Activated CD8-positive, alpha-beta memory T cell treated with anti-CD3 and anti-CD28 coated beads, Interleukin-2, amount 50 U/mL, for 24 hours (primary cell): ENCODE measurements around the gene P3H2.

Experiments used
- DNase-seq: peaks from one replicate; pipeline ENCODE4 v3.0.0-alpha.2; 2020; ENCODE audit errors: extremely low read depth

P3H2 gene

DNA sequence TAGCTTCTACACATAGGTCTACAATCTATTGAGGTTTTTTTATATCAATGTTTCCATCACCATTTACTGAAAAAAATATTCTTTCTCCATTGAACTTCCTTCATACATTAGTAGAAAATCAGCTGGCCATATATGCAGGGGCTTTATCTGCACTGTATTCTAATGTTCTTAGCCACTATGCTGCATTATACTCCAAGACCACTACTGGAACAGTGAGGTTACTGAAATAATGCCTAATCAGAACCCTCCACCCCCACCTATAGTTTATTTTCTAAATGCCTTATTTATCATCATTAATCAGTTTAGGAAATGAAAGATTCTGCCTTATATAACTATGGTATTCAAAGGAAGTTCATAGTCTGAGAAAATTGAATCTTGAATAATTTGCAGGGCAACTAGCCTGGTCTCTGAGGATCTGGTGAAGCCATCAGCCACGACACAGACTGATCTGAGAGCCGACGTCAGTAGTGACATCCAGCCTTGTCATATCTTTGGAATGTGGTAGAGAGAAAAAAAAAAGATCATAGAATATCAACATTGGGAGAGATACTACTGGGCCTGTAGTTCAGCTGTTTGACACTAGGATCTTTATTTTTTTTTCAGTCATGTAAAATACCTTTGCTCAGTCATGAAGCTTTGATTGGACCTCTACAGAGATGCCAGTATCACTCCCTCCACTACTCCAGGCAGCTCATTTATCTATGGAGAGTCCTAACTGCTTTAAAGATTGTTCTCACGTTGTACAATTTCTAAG lies 66.6 kb downstream of the P3H2 start:
- DNase-seq = no peak

DNA sequence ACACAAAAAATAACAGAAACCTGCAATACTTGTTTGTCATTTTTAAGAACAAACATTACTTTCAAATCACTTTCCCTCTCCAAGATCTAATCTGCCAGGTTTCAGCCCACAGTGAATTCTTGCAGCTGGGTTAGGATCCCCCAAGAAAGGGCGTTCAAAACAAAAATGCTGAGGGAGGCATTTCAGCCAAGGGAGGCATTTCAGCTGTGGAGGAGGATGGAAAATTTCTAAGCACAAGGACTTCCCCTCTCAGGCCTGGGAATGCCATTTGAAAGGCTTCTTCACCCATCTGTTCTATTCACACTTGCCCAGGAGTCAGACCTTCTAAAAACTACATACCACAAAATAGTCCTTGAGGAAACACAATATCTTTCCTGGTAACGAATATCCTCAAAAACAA lies 69.1 kb downstream of the P3H2 start:
- no peak for DNase-seq

DNA sequence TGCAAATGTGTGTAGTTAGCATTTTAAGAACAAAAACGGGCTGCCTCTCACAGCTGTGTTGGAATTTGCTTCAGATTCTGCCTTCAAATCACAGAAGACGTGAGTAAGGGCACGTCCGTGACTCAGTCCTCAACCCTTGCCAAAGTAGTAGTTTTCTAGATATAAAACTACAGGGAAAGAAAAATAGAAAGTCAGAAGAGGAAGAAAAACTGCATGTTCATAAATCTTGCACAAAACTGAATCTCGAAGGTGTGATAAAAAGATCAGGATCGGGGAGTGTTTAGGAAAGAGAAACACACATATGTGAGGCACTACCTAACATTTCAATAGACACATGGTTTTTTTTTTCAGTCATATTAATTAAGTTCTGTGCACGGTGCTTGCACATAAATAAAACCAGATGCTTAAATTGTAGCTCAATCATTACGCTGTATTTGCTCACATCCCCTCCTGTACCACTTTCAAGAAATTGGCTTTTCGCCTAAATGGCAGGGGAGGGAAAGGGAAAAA lies 71.7 kb downstream of the P3H2 start:
- DNase-seq = no peak

DNA sequence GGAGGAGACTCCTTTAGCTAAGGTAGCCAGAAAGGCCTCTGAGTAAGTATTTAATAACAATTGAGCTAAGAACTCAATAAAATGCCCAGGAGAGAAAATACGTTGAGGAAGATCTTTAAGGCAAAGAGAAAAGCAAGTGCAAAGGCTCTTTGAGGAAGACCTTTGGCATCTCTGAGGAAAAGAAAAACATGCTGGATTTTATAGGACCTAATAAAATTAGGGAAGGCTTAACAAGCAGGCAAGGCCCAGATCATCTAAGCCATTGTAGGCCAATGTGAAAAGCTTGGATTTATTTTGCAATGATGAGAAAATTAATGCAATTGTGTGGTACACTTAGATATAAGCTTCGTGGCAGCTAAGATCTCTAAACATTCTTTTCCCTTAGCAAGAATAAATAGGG lies 75.7 kb downstream of the P3H2 start:
- DNase-seq = no peak

DNA sequence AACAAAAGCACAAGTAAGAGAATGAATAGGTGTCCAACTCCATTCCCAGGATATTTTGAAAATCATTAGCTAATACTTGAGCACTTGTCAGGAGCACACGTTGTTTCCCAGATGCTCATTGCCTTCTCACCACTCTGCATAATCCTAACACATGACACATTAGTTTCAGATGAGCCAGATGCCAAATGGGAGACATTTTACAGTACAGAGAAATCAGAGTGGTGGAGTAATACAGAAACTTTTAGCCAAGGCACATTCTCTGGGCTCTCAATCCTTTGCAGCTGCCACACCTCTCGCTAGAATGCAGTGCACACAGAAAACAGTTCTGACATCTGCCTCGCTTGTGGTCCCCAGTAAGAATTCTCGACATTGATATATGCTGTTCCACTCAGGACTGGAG lies 76.6 kb downstream of the P3H2 start:
- no peak for DNase-seq

DNA sequence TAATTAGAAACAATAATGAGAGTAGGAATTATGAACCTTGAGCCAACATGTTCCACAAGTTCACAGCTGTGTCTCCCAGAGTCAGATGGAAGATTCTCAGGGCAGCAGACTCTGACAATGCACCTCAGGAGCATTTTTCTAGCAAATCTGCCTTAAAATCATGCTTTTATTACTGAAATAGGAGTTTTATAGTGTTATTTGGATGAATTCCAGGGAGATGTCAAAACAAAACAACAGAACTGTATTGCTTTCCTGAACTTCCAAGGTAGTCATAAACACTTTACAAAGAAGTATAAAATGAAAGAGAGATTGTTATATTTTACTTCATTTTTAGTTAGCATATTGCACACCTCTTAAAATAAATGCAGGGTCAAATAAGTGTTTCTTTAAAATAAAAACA lies 77.0 kb downstream of the P3H2 start:
- DNase-seq = no peak

DNA sequence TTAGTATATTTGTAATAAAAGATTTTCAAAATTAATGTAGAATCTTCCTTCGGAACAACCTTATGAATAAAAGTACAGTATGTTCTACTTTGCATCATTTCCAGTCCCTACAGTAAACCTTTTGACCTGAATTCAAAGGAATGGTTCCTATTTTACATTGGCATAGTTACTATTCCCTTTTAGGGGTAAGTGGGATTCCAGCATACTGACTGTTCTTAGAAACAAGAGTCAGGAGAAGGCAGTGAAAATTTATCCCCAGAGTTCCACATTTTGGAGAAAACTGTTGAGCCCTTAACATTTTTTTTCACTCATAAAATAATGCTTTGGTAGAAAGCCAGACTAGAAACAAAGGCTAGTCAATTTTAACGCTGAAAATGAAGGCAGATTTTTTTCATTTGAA lies 78.1 kb downstream of the P3H2 start:
- DNase-seq = no peak

DNA sequence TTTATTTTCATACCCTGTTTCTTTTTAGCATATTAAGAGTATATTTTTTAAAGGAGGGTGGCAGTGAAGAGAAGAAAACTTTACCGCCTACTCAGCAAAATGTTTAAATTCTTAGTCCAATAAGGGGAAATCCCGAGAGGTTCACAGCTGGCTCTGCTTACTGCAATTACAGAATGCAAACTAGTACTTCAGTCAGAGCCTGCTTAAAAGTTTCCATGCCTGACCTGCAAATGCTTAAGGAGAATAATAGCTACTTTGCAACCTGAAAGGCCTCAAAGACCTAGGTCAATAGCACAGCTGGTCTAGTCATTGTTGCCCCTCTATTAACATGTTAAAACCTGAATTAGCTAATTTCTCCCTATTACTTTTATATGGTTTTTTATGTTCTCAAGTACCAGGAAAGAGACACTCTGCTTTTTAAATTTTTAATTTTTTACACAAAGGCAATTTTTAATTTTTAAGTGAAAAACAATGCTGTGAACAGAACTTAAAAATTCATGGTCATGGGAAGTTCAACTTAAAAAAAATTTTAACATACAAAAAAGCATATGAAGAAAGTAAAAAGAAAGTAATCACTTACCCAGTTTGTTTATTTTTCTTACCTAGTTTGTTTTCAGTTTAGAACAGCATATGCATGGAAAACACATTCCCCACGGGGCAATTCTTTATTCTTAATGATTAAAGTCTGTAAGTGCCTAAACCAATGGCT lies 79.2 kb downstream of the P3H2 start:
- no peak for DNase-seq

DNA sequence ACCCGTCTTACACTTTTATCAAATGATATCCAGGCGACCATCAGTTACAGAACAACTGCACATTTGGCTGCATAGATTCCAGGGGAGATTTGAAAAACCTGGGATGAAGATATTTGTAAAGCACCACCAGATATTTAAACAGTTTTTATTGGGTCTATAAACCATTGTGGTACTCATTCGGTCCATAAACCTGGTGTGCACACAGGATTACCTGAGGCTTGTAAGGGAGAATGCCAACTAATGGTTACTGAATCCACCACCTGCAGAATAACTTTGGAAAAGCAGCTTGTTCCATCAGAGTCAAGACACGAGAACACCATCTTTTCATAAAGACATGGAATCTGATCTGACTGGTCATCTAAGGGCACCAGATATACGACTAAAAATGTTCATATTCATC lies 80.6 kb downstream of the P3H2 start:
- no peak for DNase-seq

DNA sequence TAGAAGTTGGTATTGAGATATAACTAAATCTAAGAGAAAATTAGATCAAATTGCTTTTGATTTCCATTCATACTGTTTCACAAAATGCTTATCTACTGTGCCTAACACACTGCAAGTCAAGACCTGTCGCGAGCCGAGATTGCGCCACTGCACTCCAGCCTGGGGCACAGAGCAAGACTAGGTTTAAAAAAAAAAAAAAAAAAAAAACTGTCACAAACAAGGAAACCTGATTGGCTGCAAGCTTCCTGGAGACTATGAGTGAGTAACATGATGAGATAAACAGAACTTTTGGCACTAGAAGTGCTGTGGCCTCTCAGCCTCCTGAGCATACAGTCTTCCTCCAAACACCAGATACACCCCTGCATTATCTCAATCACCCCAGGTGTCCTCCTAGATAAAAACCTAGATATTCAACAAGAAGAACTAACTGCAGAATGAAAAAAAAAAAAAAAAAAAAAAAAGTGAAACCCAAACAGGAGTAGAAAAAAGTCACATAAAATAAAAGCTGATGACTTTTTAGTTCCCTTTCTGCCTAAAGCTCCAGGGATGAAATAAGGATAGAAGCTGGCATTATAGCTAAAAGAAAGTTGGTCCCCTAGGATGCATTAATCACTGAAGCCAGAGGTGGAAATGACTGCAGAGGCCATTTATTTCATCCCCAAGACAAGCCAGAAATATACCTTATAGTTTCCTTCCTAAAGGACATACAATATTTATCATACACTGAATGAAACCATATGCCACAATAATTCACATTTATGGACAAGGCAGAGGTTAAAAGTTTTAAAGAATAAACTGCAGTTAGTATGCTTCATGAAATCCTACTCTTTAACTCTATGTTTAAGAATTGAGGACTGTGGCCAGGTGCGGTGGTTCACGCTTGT lies 82.4 kb downstream of the P3H2 start:
- no peak for DNase-seq

DNA sequence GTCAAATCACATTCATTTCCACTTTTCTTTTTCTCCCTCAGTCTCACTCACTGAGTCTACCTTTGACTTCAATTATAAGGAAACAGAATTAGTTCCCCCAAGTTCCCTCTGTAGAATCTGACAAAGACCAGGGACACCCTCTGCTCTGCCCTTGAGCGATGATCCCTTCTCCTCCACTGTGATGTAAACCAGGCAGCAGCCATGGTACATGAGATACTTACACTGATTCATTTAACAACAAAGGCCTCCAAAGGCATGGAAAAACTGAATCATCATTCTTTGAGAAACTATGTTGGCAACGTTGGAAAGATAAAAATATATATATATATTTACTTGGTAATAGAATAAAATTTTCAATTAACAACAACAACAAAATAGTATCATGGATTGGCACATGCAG lies 84.1 kb downstream of the P3H2 start:
- DNase-seq = no peak

DNA sequence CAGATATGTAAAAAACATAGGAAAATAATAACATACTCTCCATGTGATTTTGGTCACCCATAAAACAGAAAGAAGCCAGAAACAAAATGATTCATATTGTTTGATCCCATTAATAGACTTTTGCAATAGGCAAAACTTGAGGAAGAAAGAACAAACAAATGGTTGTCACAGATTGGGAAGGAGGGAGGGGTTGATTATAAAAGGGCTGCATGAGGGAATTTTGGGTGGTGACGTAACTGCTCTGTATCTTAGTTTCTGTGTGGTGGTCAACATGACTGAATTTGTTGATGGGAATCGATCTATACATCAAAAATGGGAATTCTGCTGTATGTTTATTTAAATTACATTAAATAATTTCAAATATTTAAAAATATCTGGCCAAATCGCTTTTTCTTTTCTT lies 86.3 kb downstream of the P3H2 start:
- DNase-seq = no peak

DNA sequence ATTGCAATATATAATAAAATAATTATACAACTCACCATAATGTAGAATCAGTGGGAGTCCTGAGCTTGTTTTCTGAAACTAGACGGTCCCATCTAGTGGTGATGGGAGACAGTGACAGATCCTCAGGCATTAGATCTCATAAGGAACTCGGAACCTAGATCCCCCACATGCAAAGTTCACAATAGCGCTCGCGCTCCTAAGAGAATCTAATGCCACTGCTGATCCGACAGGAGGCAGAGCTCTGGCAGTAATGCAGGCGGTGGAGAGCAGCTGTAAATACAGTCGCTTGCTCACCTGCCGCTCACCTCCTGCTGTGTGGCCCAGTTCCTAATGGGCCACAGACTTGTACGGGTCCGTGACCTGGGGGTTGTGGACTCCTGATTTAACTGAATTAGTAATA lies 87.8 kb downstream of the P3H2 start:
- DNase-seq = no peak

DNA sequence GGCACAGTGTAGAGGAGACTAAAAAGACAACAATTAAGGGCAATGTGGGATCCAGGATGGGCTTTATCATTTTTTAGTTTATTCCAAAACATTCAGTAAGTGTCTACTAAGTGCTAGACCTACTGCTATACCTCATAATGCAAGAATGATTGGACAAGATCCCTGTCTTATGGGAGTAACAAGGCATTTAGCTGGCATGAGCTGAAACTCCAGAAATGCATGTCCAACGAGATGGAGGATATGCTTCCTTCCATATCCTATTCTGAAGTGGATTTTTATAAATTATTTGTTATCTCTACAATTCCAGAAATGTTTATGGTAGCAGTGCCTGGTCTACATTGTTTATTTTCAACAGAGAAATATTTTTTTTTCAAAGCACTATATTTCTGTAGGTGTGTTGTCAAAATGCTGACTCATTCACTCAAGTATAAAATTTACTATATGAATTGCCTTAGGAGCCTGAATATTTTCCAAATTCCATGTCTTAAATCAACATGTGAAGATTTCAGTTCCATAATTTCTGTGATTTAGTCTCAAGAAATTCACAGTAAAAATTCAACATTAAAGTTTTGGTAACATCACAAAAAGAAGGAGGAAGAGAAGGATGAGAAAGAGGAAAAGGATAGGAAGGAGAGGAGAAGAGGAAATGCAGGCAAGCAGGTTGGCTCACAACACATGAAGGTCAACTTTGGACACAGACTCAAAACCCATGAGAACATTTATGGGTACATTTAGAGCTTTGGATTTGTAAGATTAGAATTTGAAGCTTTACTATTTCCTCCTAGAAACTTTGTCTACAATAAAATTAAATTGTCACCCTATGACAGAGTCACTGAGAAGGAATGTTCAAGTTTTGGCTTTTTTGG lies 88.6 kb downstream of the P3H2 start:
- no peak for DNase-seq

DNA sequence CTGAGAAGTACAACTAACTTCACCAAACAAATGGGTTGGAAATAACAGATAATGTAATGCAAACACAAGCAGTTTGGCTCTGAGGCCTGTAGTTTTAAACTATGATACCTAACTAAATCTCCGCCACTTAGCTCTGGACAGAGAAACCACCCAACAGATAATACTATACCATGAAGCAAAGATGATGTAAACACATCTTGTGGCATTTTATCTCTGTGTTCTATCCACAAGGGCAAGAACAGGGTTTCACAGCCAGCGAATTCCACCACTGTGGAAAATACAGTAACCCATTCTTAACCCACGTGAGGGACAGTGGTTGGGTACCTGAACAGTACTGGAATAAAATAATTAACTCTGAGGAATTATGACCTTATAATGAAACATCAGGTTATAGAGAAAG lies 93.6 kb downstream of the P3H2 start:
- DNase-seq = no peak

DNA sequence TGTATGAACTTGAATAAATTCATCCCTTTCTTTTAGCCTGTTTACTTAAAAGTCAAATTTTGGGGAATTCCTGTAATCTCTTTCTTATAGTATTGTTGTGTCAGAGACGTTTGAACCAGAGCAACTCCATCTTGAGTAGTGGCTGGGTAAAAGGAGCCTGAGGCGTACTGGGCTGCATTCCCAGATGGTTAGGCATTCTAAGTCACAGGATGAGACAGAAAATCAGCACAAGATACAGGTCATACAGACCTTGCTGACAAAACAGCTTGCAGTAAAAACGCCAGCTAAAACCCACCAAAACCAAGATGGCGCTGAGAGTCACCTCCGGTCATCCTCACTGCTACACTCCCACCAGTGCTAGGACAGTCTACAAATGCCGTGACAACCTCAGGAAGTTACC lies 94.5 kb downstream of the P3H2 start:
- no peak for DNase-seq

DNA sequence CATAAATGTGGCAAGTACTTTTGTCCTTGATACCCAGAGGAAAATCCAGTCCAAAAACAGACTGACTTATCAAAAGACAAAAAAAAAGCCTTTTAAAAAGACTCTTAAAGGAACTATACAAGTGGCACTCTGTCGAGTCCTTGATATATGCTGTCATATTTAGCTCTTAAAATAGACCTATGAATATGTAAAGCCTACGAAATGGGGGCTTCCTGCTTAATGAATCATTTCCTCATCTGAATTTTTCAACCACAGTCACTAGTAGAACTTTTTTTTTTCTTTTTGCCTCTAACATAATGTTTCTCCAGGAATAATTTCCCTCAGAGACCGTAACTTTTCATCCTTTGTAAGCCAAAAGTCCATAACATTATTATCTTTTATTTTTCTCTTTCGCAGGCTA lies 95.8 kb downstream of the P3H2 start:
- no peak for DNase-seq

DNA sequence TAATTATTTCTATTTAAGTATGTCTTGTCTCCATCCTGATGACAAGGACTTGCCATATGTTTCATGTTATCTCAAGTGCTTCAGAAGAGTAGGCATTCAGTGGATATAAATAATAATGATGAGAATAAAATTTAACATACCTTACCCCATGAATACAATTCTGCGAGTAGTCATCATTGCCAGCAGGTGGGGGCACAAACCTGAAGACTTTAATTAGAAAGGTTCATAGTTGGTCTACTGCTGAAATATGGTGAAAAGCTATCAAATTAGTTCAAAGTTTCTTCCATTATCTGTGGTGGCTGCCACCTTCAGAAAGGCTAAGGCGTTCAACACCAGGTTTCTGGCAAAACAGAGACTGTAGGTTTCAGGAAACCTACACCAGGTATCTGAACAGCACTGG lies 100.9 kb downstream of the P3H2 start:
- no peak for DNase-seq

DNA sequence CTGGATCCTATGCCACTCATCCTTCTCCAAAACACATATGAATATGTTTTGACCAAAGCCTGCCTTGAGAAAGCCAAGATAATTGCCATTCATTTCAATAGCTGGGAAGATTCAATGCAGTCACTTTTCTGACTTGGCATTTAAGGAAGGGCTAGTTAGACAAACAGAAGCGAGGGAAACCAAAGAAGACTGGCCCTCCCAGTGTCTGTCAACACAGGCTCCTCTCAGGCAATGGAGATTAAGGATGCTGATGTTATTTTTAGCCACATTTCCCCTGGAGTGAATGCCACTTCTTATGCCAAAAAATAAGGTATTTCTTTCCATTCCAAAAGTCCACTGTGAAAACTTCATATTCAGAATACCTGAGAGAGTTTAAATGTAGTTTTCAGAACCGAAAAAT lies 101.7 kb downstream of the P3H2 start:
- DNase-seq = no peak

DNA sequence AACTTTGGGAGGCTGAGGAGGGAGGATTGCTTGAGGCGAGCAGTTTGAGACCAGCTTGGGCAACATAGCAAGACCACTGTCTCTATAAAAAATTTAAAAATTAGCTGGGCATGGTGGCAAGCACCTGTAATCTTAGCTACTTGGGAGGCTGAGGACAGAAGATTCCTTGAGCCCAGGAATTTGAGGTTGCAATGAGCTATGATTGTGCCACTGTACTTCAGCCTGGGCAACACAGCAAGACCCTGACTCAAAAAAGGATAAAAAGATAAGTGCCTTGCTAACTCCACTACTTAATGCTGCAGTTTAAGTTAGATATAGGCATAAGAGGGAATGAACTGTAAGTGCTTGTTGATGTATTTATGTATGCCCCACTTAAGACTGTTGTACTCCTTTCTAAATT lies 102.2 kb downstream of the P3H2 start:
- DNase-seq = no peak

DNA sequence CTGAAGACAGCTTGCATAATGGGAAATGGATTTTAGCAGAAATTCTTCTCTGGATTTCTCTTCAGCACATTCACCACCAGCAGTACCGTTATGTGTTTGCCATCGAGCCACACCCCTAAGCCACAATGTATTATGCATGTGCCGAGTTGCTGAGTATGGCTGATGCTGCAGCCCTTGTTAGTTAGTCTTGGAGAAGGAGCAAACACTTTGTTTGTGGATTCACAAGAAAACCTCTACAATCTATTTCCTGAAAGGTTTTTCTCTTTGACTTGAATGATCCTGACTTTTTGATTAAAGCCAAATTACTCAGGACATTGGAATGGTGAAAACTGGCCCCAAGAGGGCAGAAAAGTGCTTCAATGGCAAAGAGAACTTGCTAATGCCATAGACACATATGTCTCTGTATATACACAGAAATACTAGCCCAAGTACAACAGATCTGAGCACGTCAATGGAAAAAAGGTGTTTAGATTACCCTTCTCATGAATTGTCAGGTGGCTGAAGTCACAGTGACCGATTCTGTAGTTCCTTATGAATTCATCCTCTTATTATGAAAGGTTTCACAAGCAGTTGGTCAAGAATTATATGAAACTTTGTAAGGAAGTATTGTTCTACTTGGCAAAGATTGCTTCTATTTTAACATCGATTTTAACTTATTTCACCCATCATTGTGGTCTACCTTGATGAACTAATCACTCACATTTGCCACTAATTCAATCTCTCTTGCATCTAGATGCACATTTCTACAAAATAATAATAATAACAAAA lies 103.0 kb downstream of the P3H2 start:
- no peak for DNase-seq
